CD4-positive, alpha-beta T cell (primary cell): ENCODE data around the gene PDE8A. TPM values are rescaled to one million over a fixed set of nuclear protein-coding genes. Genes with fewer than 3 reads are reported as not detected.
"Not testable (repeated sequence)": the region's sequence is repeated elsewhere in the genome, so short reads cannot be mapped to it uniquely, and the experiment has no call there.

Experiments
- ATAC-seq: fragments of 200-7000 bp; cut with Tn5 transposase; one replicate; pipeline ENCODE4 v1.10.0; 2022; ENCODE audit warnings: mild to moderate bottlenecking; ENCODE audit not compliant: poor library complexity
- CTCF ChIA-PET: fragments of 350-600 bp; sonication (Branson Sonifier 250); formaldehyde crosslinking; loops from one replicate; lab custom pipeline; 2021; ENCODE audit warnings: antibody characterized with exemption, inconsistent platforms; lab: Charles Lee
- POLR2A ChIA-PET: fragments of 350-600 bp; sonication (Branson Sonifier 250); formaldehyde crosslinking; loops from one replicate; lab custom pipeline; 2021; ENCODE audit warnings: antibody characterized with exemption, inconsistent platforms; lab: Charles Lee
- DNase-seq, 14 experiments: peaks; one replicate each; pipeline ENCODE4 v3.0.0-alpha.2; 2013 to 2020; ENCODE audit warnings: mixed read lengths in 2 of 14
- H3K27ac ChIP-seq, 2 donors: one replicate each; pipeline versions ENCODE4 v1.5.1 to v1.7.0; 2013; ENCODE audit warnings: low read length in 2 of 2, low read depth in 1 of 2, mild to moderate bottlenecking in 1 of 2
- H3K27me3 ChIP-seq, 2 experiments: 1 replicate in 1 of 2; 2 replicates in 1 of 2; pipeline versions ENCODE4 v1.6.1 to v1.7.0; 2013; ENCODE audit warnings: low read length in 2 of 2, control low read depth in 1 of 2, mild to moderate bottlenecking in 1 of 2, moderate library complexity in 1 of 2; ENCODE audit not compliant: insufficient read depth in 2 of 2, control insufficient read depth in 1 of 2
- H3K36me3 ChIP-seq: one replicate; pipeline ENCODE4 v1.6.1; 2013; ENCODE audit warnings: low read length, control low read depth; ENCODE audit not compliant: insufficient read depth
- H3K4me1 ChIP-seq: one replicate; pipeline ENCODE4 v1.6.1; 2013; ENCODE audit warnings: low read length, control low read depth; ENCODE audit not compliant: insufficient read depth
- H3K4me3 ChIP-seq: one replicate; pipeline ENCODE4 v1.5.1; 2013; ENCODE audit warnings: mild to moderate bottlenecking, low read length, moderate library complexity
- H3K9me3 ChIP-seq, 2 experiments: 1 replicate in 1 of 2; 2 replicates in 1 of 2; pipeline versions ENCODE4 v1.6.1 to v1.7.0; 2013; ENCODE audit warnings: low read length in 2 of 2, mild to moderate bottlenecking in 2 of 2, control low read depth in 1 of 2, moderate library complexity in 1 of 2; ENCODE audit not compliant: control insufficient read depth in 1 of 2, insufficient read depth in 1 of 2
- H3K27ac Mint-ChIP-seq: one replicate; pipeline ENCODE4 v1.8.0; 2020; ENCODE audit warnings: mixed read lengths
- H3K27me3 Mint-ChIP-seq: one replicate; pipeline ENCODE4 v1.8.0; 2021; ENCODE audit warnings: mixed read lengths
- H3K36me3 Mint-ChIP-seq: one replicate; pipeline ENCODE4 v1.8.0; 2021; ENCODE audit warnings: low read depth, mixed read lengths
- H3K4me1 Mint-ChIP-seq: one replicate; pipeline ENCODE4 v1.8.0; 2021; ENCODE audit warnings: low read depth, mixed read lengths
- H3K4me3 Mint-ChIP-seq: one replicate; pipeline ENCODE4 v1.8.0; 2020; ENCODE audit warnings: mild to moderate bottlenecking, mixed read lengths
- H3K9me3 Mint-ChIP-seq: one replicate; pipeline ENCODE4 v1.8.0; 2020; ENCODE audit warnings: mixed read lengths
- CTCF ChIP-seq: fragments of 200-600 bp; IDR thresholded peaks from one replicate; pipeline ENCODE4 v1.8.0; 2022; ENCODE audit warnings: antibody characterized with exemption, mild to moderate bottlenecking
- intact Hi-C, 2 experiments: fragments of 100-400 bp; cut with DNase I in 1 of 2; cut with micrococcal nuclease in 1 of 2; formaldehyde crosslinking; loops; one replicate each; pipeline versions ENCODE4 v1.15.1 to v1.9.0; 2023 to 2025; cut with DNase I, micrococcal nuclease
- total RNA-seq, 174 experiments: library from RNA in 2 of 174; stranded (reverse) in 2 of 174; gene quantifications; one replicate each; pipeline ENCODE4 v1.2.3 and lab custom pipeline; 2021 to 2026

PDE8A gene
- total RNA-seq, 2 experiments from 2014 or later = 29.8 to 34.3 TPM

GRCh38 chr15:84997214-84997613 lies 15.6 kb downstream of the PDE8A start:
- H3K4me3 ChIP-seq, H3K36me3 ChIP-seq, intact Hi-C loops, ATAC-seq, H3K36me3 Mint-ChIP-seq, H3K9me3 ChIP-seq, H3K27ac ChIP-seq, H3K27me3 Mint-ChIP-seq, H3K9me3 Mint-ChIP-seq, H3K4me3 Mint-ChIP-seq, H3K27ac Mint-ChIP-seq, H3K27me3 ChIP-seq, CTCF ChIA-PET, DNase-seq: not testable (repeated sequence)
- POLR2A ChIA-PET = interaction anchor here (2.1 kb wide), 1 partner anchor 17 kb away, joined by 5 read pairs; no protein-coding TSS in a partner anchor
- peaks cover 62% of the 10 kb centered on the region for H3K4me1 Mint-ChIP-seq
- H3K4me1 ChIP-seq = peaks cover 14% of the 10 kb centered on the region

- Mint-ChIP-seq H3K4me3 (no peak overlapping the region), H3K9me3 (no peaks in the 10 kb centered on the region), H3K4me1 (peaks cover 70% of the 10 kb centered on the region), H3K27ac (no peak overlapping the region), H3K36me3 (peaks cover 4% of the 10 kb centered on the region), H3K27me3 (no peaks in the 10 kb centered on the region)
- no peak overlapping the region for H3K4me3 ChIP-seq
- ChIA-PET CTCF (interaction anchor here (1.0 to 1.1 kb wide), 2 partner anchors 13 to 429 kb away, joined by 3 read pairs; no protein-coding TSS in a partner anchor), POLR2A (interaction anchor here (0.6 to 1.8 kb wide), 3 partner anchors 11 to 399 kb away, joined by 3 to 7 read pairs (median 7); no protein-coding TSS in a partner anchor)
- no peaks in the 10 kb centered on the region for H3K27me3 ChIP-seq
- DNase-seq (no peak), ATAC-seq (no peak)
- no peak overlapping the region for H3K27ac ChIP-seq
- no peaks in the 10 kb centered on the region for H3K9me3 ChIP-seq
- H3K36me3 ChIP-seq = peaks cover 3% of the 10 kb centered on the region
- intact Hi-C loops = no loop called here
- no peak for TF ChIP-seq CTCF
- peaks cover 22% of the 10 kb centered on the region for H3K4me1 ChIP-seq
Observed at GRCh38 chr15:85000189-85000864, 18.7 kb downstream of the PDE8A start.

DNA sequence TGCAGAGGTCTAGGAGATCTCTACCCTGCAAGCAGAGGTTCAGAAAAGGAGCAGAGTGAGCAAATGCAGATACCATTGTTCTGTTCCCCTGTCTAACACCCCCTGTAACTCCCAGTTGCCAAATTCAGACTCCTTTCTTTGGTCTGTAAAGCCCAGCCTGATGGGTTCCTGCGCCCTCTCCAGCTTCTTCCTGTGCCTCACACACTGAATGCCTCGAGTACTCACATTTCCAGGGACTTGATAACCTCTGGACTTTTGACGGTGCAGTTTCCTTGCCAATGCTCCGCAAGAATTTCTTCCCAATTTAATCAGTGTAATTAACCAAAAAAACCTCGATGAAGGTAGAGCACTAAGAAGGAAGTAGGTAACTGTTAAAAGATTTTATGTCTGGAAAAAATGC lies 19.3 kb downstream of the PDE8A start:
- intact Hi-C loops = no loop called here
- H3K27me3 Mint-ChIP-seq = no peaks in the 10 kb centered on the region
- no peaks in the 10 kb centered on the region for H3K9me3 Mint-ChIP-seq

More for the DNA sequence above, 19.3 kb downstream of the PDE8A start:
- H3K36me3 Mint-ChIP-seq = no peaks in the 10 kb centered on the region
- no peak overlapping the region for H3K4me3 Mint-ChIP-seq
- no peak overlapping the region for H3K4me3 ChIP-seq
- ATAC-seq (no peak), DNase-seq (no peak)
- ChIA-PET POLR2A (interaction anchor here (1.8 kb wide), 1 partner anchor 20 kb away, joined by 7 read pairs; no protein-coding TSS in a partner anchor), CTCF (interaction anchor here (1.1 kb wide), 1 partner anchor 430 kb away, joined by 3 read pairs; no protein-coding TSS in a partner anchor)
- no peaks in the 10 kb centered on the region for H3K27me3 ChIP-seq
- peaks cover 64% of the 10 kb centered on the region for H3K4me1 Mint-ChIP-seq
- TF ChIP-seq CTCF = no peak
- H3K4me1 ChIP-seq = peaks cover 22% of the 10 kb centered on the region
- no peak overlapping the region for H3K27ac Mint-ChIP-seq
- no peaks in the 10 kb centered on the region for H3K9me3 ChIP-seq
- peaks cover 3% of the 10 kb centered on the region for H3K36me3 ChIP-seq
- H3K27ac ChIP-seq = no peak overlapping the region
